AG04450 (cell line): ENCODE data around the gene APBB2. TPM values are rescaled to one million over a fixed set of nuclear protein-coding genes. Genes with fewer than 3 reads are reported as not detected.

Experiments used
- CTCF ChIA-PET: fragments of 300-600, 350-600 bp; formaldehyde crosslinking; extraction: SDS; loops from one replicate; lab custom pipeline; 2022; ENCODE audit warnings: antibody characterized with exemption, inconsistent platforms; lab: Charles Lee
- POLR2A ChIA-PET: fragments of 350-600 bp; formaldehyde crosslinking; extraction: SDS; loops from one replicate; lab custom pipeline; 2021; ENCODE audit warnings: antibody characterized with exemption, inconsistent platforms; lab: Yijun Ruan, JAX
- DNase-seq: peaks from one replicate; pipeline ENCODE4 v3.0.0-alpha.2; 2011; ENCODE audit warnings: low read depth, low spot score
- H3K27ac ChIP-seq: one replicate; pipeline ENCODE4 v1.5.1; 2012; ENCODE audit warnings: low read depth, low read length, control low read depth
- H3K27me3 ChIP-seq: one replicate; pipeline ENCODE4 v1.6.0; 2012; ENCODE audit warnings: low read length; ENCODE audit not compliant: control insufficient read depth, insufficient read depth
- H3K4me3 ChIP-seq: 2 replicates; pipeline ENCODE4 v1.5.1; 2011; ENCODE audit warnings: mild to moderate bottlenecking, low read depth, low read length, control low read depth
- H3K9me3 ChIP-seq: 2 replicates; pipeline ENCODE4 v1.5.1; 2012; ENCODE audit warnings: low read length; ENCODE audit not compliant: control insufficient read depth, insufficient read depth
- polyA plus RNA-seq: library from polyadenylated mRNA; depleted of rRNA; stranded (reverse); fragments of >200 nt; gene quantifications from 2 replicates; pipeline ENCODE4 v1.2.3, GENCODE V29; 2011
- TF ChIP-seq, protein P1 (sequence below): IDR thresholded peaks from 2 replicates; pipeline ENCODE4 v1.5.1; 2011; ENCODE audit warnings: low read depth, low read length, control low read depth, inconsistent platforms

Gene APBB2
- polyA plus RNA-seq, 1 experiment, result 52.7 TPM

DNA sequence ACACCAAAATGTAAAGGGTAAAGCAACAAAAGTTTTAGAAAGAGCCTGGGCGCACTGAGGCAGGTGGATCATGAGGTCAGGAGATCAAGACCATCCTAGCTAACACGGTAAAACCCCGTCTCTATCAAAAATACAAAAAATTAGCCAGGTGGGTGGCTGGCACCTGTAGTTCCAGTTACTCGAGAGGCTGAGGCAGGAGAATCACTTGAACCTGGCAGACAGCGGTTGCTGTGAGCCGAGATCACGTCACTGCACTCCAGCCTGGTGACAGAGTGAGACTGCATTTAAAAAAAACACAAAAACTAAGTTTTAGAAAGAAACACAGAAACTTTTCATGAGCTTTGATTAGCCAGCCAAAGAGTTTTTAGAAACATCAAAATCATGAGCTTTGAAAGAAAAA is 76.5 kb downstream of the APBB2 start:
- TF ChIP-seq, protein P1, sequence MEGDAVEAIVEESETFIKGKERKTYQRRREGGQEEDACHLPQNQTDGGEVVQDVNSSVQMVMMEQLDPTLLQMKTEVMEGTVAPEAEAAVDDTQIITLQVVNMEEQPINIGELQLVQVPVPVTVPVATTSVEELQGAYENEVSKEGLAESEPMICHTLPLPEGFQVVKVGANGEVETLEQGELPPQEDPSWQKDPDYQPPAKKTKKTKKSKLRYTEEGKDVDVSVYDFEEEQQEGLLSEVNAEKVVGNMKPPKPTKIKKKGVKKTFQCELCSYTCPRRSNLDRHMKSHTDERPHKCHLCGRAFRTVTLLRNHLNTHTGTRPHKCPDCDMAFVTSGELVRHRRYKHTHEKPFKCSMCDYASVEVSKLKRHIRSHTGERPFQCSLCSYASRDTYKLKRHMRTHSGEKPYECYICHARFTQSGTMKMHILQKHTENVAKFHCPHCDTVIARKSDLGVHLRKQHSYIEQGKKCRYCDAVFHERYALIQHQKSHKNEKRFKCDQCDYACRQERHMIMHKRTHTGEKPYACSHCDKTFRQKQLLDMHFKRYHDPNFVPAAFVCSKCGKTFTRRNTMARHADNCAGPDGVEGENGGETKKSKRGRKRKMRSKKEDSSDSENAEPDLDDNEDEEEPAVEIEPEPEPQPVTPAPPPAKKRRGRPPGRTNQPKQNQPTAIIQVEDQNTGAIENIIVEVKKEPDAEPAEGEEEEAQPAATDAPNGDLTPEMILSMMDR, result no peak
- no peak overlapping the region for H3K4me3 ChIP-seq
- no peaks in the 10 kb centered on the region for H3K27me3 ChIP-seq
- CTCF ChIA-PET, result interaction anchor here (1.7 kb wide), 1 partner anchor 39 kb away, joined by 6 read pairs; no protein-coding TSS in a partner anchor
- no peak for DNase-seq
- POLR2A ChIA-PET, result no interaction called here
- H3K9me3 ChIP-seq, result no peaks in the 10 kb centered on the region
- H3K27ac ChIP-seq, result no peak overlapping the region

- H3K4me3 ChIP-seq, result no peak overlapping the region
- DNase-seq, result no peak
- H3K27ac ChIP-seq, result no peak overlapping the region
- no peaks in the 10 kb centered on the region for H3K27me3 ChIP-seq
- TF ChIP-seq, protein P1, result no peak
- H3K9me3 ChIP-seq, result no peaks in the 10 kb centered on the region
- POLR2A ChIA-PET, result no interaction called here
- CTCF ChIA-PET, result interaction anchor here (0.7 to 1.6 kb wide), 2 partner anchors 78 to 212 kb away, joined by 4 to 6 read pairs; partner anchors contain the start of gene APBB2
Measured at GRCh38 chr4:41136456-41136855, 77.9 kb downstream of the APBB2 start.

GRCh38 chr4:41135801-41136200 is 78.5 kb downstream of the APBB2 start:
- TF ChIP-seq, protein P1, result no peak
- Histone ChIP-seq H3K27me3 (no peaks in the 10 kb centered on the region), H3K27ac (no peak overlapping the region), H3K9me3 (no peaks in the 10 kb centered on the region), H3K4me3 (no peak overlapping the region)
- DNase-seq, result no peak
- ChIA-PET POLR2A (interaction anchor here (0.5 kb wide), 1 partner anchor 17 kb away, joined by 5 read pairs; no protein-coding TSS in a partner anchor), CTCF (interaction anchor here (0.7 to 1.6 kb wide), 3 partner anchors 41 to 211 kb away, joined by 3 to 6 read pairs (median 4); partner anchors contain the start of gene APBB2)

GRCh38 chr4:41134581-41134980 is 79.8 kb downstream of the APBB2 start:
- TF ChIP-seq, protein P1, result no peak
- Histone ChIP-seq H3K9me3 (no peaks in the 10 kb centered on the region), H3K27me3 (no peaks in the 10 kb centered on the region), H3K27ac (no peak overlapping the region), H3K4me3 (no peak overlapping the region)
- CTCF ChIA-PET, result no interaction called here
- POLR2A ChIA-PET, result interaction anchor here (0.5 to 0.6 kb wide), 2 partner anchors 22 to 107 kb away, joined by 5 read pairs; no protein-coding TSS in a partner anchor
- DNase-seq, result no peak

DNA sequence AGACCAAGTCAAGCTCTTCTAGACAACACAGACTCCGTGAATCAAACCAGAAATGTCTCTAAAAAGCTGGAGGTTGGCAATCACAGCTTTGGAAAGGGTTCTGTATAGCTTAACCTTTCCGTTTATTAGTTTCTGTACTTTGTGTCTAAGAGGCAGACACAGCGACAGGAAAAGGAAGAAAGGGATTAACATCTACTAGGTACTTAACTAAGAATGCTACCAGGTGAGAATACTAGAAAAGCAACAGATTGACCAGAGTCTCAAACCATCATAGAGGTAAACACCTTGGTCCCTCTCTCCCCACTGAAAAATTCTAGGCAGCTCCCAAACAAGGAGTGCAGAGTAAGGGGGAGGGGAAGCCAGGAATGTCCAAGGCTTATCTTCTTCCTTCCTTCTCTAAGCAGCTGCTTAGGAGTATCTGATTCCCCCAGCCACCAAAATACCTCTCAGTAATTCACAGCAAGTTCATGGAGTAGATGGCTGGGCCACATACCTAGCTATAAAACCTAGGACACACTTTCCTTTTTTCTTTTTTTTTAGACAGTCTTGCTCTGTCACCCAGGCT is 80.8 kb downstream of the APBB2 start:
- Histone ChIP-seq H3K9me3 (no peaks in the 10 kb centered on the region), H3K27me3 (no peaks in the 10 kb centered on the region), H3K4me3 (no peak overlapping the region), H3K27ac (no peak overlapping the region)
- POLR2A ChIA-PET, result no interaction called here
- CTCF ChIA-PET, result interaction anchor here (1.3 kb wide), 1 partner anchor 81 kb away, joined by 5 read pairs; the partner anchor contains the start of gene APBB2
- no peak for DNase-seq
- TF ChIP-seq, protein P1, result no peak
